Measurements from ENCODE around the gene POU2F1.

The POU2F1 gene

DNA sequence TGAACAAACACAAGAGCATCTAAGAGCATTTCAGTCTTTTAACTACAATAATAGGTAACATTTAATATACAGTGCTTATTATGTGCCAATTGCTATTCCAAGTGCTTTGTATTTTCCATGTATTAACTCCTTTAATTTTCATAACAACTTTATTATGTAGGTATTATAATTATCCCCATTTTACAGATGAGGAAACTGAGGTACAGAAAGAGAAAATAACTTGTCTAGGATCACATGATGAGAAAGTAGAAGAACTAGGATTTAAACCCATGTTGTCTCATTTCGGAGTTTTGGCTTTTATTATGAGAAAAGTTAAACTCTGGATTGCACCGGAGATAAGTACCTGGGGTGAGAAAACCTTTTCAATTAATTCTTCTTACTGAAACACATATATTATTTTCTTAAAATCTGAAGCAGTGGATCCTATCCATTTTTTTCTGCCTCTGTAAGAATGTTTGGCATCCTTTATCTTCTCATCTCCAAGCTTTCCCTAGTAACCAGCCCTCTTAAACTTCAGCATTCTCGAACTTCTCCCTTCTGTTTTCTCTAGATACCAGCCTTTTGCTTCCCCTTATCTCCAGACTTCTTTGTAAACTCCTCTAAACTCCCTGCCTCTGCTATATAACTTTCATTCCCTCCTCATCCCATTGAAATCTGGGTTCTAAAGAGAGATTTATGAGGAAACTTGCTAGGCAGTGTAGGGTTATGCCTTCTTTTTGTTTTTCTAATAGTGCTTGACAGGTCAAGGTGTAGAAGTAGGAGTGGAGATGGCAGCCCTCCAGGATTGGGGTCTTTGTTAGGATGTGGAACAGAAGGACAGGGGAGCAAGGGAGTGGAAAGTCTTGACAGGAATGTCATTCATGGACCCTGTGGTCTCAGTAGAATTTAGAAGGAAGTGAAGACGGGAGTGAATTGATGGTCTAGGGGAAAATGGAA, 28.3 kb downstream of the POU2F1 start:
- no peak for DNase-seq
- H3K27me3 Mint-ChIP-seq (ENCODE audit: low read depth, poor library complexity), result no peaks in the 10 kb centered on the region
- H3K36me3 Mint-ChIP-seq (ENCODE audit: low read depth), result peaks cover 22% of the 10 kb centered on the region

DNA sequence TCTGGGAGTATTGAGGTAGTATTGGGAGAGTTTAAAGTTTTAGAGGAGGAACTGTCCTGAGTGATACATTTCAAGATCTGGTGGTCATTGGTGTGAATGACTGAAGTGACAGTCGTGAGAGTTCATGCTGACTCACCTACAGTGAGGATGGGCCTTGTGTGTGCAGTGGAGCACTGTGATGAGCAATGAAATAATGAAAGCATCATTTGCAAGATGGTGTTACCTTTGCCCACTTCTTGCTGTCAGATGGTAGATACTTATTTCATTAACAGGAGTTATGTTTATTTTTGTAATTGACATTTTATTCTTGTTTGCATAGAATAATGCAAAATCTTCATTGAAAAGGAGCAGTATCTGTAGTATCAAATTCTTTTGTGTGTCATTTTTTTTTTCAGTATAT, 29.0 kb downstream of the POU2F1 start:
- H3K4me1 Mint-ChIP-seq, result peaks cover 24% of the 10 kb centered on the region
- TF ChIP-seq, protein P1, sequence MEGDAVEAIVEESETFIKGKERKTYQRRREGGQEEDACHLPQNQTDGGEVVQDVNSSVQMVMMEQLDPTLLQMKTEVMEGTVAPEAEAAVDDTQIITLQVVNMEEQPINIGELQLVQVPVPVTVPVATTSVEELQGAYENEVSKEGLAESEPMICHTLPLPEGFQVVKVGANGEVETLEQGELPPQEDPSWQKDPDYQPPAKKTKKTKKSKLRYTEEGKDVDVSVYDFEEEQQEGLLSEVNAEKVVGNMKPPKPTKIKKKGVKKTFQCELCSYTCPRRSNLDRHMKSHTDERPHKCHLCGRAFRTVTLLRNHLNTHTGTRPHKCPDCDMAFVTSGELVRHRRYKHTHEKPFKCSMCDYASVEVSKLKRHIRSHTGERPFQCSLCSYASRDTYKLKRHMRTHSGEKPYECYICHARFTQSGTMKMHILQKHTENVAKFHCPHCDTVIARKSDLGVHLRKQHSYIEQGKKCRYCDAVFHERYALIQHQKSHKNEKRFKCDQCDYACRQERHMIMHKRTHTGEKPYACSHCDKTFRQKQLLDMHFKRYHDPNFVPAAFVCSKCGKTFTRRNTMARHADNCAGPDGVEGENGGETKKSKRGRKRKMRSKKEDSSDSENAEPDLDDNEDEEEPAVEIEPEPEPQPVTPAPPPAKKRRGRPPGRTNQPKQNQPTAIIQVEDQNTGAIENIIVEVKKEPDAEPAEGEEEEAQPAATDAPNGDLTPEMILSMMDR (IDR thresholded peaks at IDR 0.05), result no peak
- peaks cover 14% of the 10 kb centered on the region for H3K36me3 Mint-ChIP-seq (ENCODE audit: low read depth)
- no peak for DNase-seq
- peak overlapping the region; percentile 85 for H3K27ac Mint-ChIP-seq
- H3K27me3 Mint-ChIP-seq (ENCODE audit: low read depth, poor library complexity), result no peaks in the 10 kb centered on the region
- H3K9me3 Mint-ChIP-seq, result no peaks in the 10 kb centered on the region
- H3K4me3 Mint-ChIP-seq, result no peak overlapping the region

More for the DNA sequence above, 28.3 kb downstream of the POU2F1 start:
- Mint-ChIP-seq H3K4me1 (peaks cover 24% of the 10 kb centered on the region), H3K27ac (peak overlapping the region; percentile 85), H3K4me3 (no peak overlapping the region), H3K9me3 (peaks cover under 1% of the 10 kb centered on the region)
- TF ChIP-seq, protein P1 (IDR thresholded peaks at IDR 0.05), result no peak

DNA sequence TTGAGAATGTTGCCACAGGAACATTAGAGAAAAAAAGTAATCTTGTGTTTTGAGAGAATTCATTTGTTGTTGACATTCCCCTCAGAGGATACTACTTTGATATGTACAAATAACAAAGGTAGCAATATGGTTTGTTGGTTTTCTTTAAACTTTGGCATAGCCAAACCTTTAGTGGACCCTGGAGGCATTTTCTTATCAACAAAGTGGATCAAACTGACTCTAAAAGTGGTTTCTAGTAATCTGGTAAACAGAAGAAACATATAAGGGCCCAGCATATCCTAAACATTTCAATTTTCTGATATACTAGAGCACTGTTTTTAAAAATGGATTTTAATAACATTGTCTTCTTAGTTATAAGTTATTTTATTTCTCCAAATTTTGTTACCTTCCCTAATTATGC, 29.8 kb downstream of the POU2F1 start:
- TF ChIP-seq, protein P1 (IDR thresholded peaks at IDR 0.05), result no peak
- H3K27me3 Mint-ChIP-seq (ENCODE audit: low read depth, poor library complexity), result no peaks in the 10 kb centered on the region

DNA sequence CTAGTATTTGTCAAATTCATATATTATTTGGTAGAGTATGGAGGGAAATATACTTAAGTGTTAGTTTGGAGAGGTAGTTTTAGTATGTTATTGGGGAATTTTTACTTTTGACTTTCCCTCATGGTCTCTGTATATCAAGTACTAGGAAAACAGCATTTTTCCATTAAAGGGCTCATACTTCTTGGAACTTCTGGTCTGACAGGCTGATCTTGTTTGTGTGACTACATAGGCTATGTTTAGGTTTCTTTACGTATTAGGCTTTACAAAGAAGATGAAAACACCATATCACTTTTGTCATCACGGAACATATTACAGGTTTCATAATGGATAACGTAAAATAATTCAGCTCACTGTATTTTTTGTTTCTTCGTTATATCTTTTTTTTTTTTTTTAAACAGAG, 30.8 kb downstream of the POU2F1 start:
- Mint-ChIP-seq H3K9me3 (no peaks in the 10 kb centered on the region), H3K27me3 (ENCODE audit: low read depth, poor library complexity) (no peaks in the 10 kb centered on the region), H3K36me3 (ENCODE audit: low read depth) (peaks cover 22% of the 10 kb centered on the region), H3K4me3 (no peak overlapping the region), H3K4me1 (peaks cover 34% of the 10 kb centered on the region), H3K27ac (no peak overlapping the region)
- DNase-seq, result no peak
- TF ChIP-seq, protein P1 (IDR thresholded peaks at IDR 0.05), result no peak

More for the DNA sequence above, 29.8 kb downstream of the POU2F1 start:
- no peak for DNase-seq
- H3K36me3 Mint-ChIP-seq (ENCODE audit: low read depth), result peaks cover 15% of the 10 kb centered on the region
- no peak overlapping the region for H3K4me3 Mint-ChIP-seq
- H3K27ac Mint-ChIP-seq, result no peak overlapping the region
- no peaks in the 10 kb centered on the region for H3K9me3 Mint-ChIP-seq
- H3K4me1 Mint-ChIP-seq, result peaks cover 28% of the 10 kb centered on the region

DNA sequence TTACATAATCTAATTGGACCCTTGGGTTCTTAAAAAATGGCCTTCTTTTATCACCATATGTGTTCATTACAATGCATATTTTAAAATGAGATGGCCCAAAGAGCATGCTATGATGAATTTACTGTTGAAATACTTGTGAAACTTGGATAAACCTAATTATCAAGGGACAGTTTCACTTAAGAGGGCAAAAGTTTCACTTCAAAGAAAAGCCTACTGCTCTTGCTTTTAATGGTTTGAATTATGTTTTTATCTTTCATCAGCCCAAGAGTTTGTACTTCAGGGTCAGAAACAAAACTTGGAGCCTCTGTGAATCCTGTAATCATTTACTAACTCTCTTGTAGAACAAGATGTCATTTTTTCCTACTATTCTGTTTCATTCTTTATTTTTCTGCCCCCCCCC, 32.3 kb downstream of the POU2F1 start:
- peaks cover 25% of the 10 kb centered on the region for H3K4me1 Mint-ChIP-seq
- H3K36me3 Mint-ChIP-seq (ENCODE audit: low read depth), result peaks cover 14% of the 10 kb centered on the region
- no peak overlapping the region for H3K27ac Mint-ChIP-seq
- H3K9me3 Mint-ChIP-seq, result no peaks in the 10 kb centered on the region
- TF ChIP-seq, protein P1 (IDR thresholded peaks at IDR 0.05), result no peak
- no peak overlapping the region for H3K4me3 Mint-ChIP-seq
- DNase-seq, result no peak
- H3K27me3 Mint-ChIP-seq (ENCODE audit: low read depth, poor library complexity), result no peaks in the 10 kb centered on the region

DNA sequence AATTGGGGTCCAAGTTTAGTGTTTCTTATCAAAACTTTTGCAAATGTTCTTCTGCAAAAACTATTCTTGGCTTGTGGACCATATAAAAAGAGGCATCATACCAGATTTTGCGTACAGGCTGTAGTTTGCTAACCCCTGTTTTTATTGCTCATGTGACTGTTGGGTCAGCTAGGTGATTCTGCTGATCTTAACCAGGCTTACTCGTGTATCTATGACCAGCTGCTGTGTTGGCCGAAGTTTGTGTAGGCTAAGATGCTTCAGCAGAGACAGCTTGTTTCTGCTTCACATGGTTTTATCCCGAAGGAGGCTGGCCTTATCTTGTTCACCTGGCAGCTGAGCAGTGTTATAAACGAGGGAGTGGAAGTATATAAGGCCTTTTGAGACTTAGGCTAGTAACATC, 38.2 kb downstream of the POU2F1 start:
- Mint-ChIP-seq H3K9me3 (no peaks in the 10 kb centered on the region), H3K27me3 (ENCODE audit: low read depth, poor library complexity) (no peaks in the 10 kb centered on the region), H3K4me3 (no peak overlapping the region), H3K27ac (no peak overlapping the region), H3K36me3 (ENCODE audit: low read depth) (peaks cover 24% of the 10 kb centered on the region), H3K4me1 (peaks cover 10% of the 10 kb centered on the region)
- DNase-seq, result no peak
- TF ChIP-seq, protein P1 (IDR thresholded peaks at IDR 0.05), result no peak

Measured in nephron progenitor cell (in vitro differentiated cells).